Neural cell (in vitro differentiated cells): ENCODE data around the gene C2CD2L. TPM values are rescaled to one million over a fixed set of nuclear protein-coding genes. Genes with fewer than 3 reads are reported as not detected.

Experiments
- H2AFZ ChIP-seq: fragments of 200-600, 300-800 bp; sonication (generic), shearing (Covaris generic); 2 replicates; pipeline ENCODE4 v1.6.0; 2014; ENCODE audit warnings: low read depth, mild to moderate bottlenecking, antibody characterized with exemption, low read length, moderate library complexity
- H3F3A ChIP-seq: fragments of 200-600 bp; shearing (Covaris generic); 2 replicates; pipeline ENCODE4 v1.6.1; 2016; ENCODE audit warnings: mild to moderate bottlenecking, moderate library complexity, mixed read lengths, antibody characterized with exemption, low read length; ENCODE audit not compliant: insufficient read depth, poor library complexity, severe bottlenecking
- H3K27ac ChIP-seq: fragments of 200-600, 300-800 bp; sonication (generic), shearing (Covaris generic); 2 replicates; pipeline ENCODE4 v1.5.1; 2014; ENCODE audit warnings: mild to moderate bottlenecking, low read length, moderate library complexity
- H3K27me3 ChIP-seq: fragments of 300-800, 200-600 bp; sonication (generic), shearing (Covaris generic); 2 replicates; pipeline ENCODE4 v1.6.0; 2014; ENCODE audit warnings: mild to moderate bottlenecking, low read depth, low read length, moderate library complexity; ENCODE audit not compliant: insufficient read depth
- H3K36me3 ChIP-seq: fragments of 300-800, 200-600 bp; sonication (generic), shearing (Covaris generic); 2 replicates; pipeline ENCODE4 v1.5.1; 2014; ENCODE audit warnings: mild to moderate bottlenecking, antibody characterized with exemption, low read length, moderate library complexity; ENCODE audit not compliant: insufficient read depth
- H3K4me2 ChIP-seq: fragments of 300-800, 200-600 bp; sonication (generic), shearing (Covaris generic); 2 replicates; pipeline ENCODE4 v1.6.0; 2014; ENCODE audit warnings: mild to moderate bottlenecking, low read length
- H3K4me3 ChIP-seq: fragments of 300-800, 200-600 bp; sonication (generic), shearing (Covaris generic); 2 replicates; pipeline ENCODE4 v1.5.1; 2014; ENCODE audit warnings: mild to moderate bottlenecking, low read length, moderate library complexity
- H3K79me2 ChIP-seq: fragments of 200-600 bp; shearing (Covaris generic); replicated peaks from 2 replicates; pipeline ENCODE4 v1.6.0; 2014; ENCODE audit warnings: mild to moderate bottlenecking, low read length, moderate library complexity; ENCODE audit not compliant: insufficient read depth
- H3K9ac ChIP-seq: fragments of 300-800, 200-600 bp; sonication (generic), shearing (Covaris generic); 2 replicates; pipeline ENCODE4 v1.6.1; 2016; ENCODE audit warnings: mild to moderate bottlenecking, low read length, mixed read lengths
- H3K9me2 ChIP-seq: fragments of 200-600 bp; shearing (Covaris generic); 2 replicates; pipeline ENCODE4 v1.6.1; 2016; ENCODE audit warnings: mild to moderate bottlenecking, low read length, mixed read lengths; ENCODE audit not compliant: insufficient read depth
- H3K9me3 ChIP-seq: fragments of 200-600, 300-800 bp; sonication (generic), shearing (Covaris generic); 2 replicates; pipeline ENCODE4 v1.6.1; 2016; ENCODE audit warnings: mild to moderate bottlenecking, mixed run types, low read length, moderate library complexity, mixed read lengths
- H4K20me1 ChIP-seq: fragments of 200-600 bp; shearing (Covaris generic); 2 replicates; pipeline ENCODE4 v1.6.1; 2016; ENCODE audit warnings: mild to moderate bottlenecking, mixed run types; ENCODE audit not compliant: insufficient read depth
- EP300 ChIP-seq: fragments of 450-650 bp; conservative IDR thresholded peaks from 2 replicates; pipeline ENCODE4 v1.6.1; 2014; ENCODE audit warnings: antibody characterized with exemption, mild to moderate bottlenecking, moderate library complexity; ENCODE audit not compliant: poor library complexity, severe bottlenecking
- EZH2 ChIP-seq: fragments of 200-600, 300-800 bp; shearing (Covaris generic), sonication (generic); IDR thresholded peaks from 2 replicates; pipeline ENCODE4 v1.6.1; 2014; ENCODE audit warnings: antibody characterized with exemption, low read length, borderline replicate concordance, mild to moderate bottlenecking; ENCODE audit not compliant: insufficient read depth, poor library complexity, severe bottlenecking
- MXI1 ChIP-seq: fragments of 450-650 bp; conservative IDR thresholded peaks from 2 replicates; pipeline ENCODE4 v1.6.1; 2014; ENCODE audit warnings: antibody characterized with exemption, mild to moderate bottlenecking; ENCODE audit not compliant: poor library complexity, severe bottlenecking
- POLR2AphosphoS5 ChIP-seq: IDR thresholded peaks from 2 replicates; pipeline ENCODE4 v1.6.1; 2012
- RAD21 ChIP-seq: fragments of 450-650 bp; conservative IDR thresholded peaks from 2 replicates; pipeline ENCODE4 v1.6.1; 2014; ENCODE audit warnings: antibody characterized with exemption, mild to moderate bottlenecking, moderate library complexity
- REST ChIP-seq: IDR thresholded peaks from 2 replicates; pipeline ENCODE4 v1.6.1; 2012; ENCODE audit warnings: borderline replicate concordance
- SMC3 ChIP-seq: fragments of 450-650 bp; conservative IDR thresholded peaks from 2 replicates; pipeline ENCODE4 v1.6.1; 2014; ENCODE audit warnings: antibody characterized with exemption, mild to moderate bottlenecking, moderate library complexity; ENCODE audit not compliant: poor library complexity
- TAF1 ChIP-seq: IDR thresholded peaks from 2 replicates; pipeline ENCODE4 v1.6.1; 2012; ENCODE audit warnings: low read depth
- polyA plus RNA-seq: library from polyadenylated mRNA; depleted of rRNA; stranded (reverse); fragments of >200 nt; gene quantifications from 2 replicates; pipeline ENCODE4 v1.2.3, GENCODE V29; 2014
- TF ChIP-seq, protein P1 (sequence below): fragments of 450-650 bp; IDR thresholded peaks from 2 replicates; pipeline ENCODE4 v1.5.1; 2014; ENCODE audit warnings: antibody characterized with exemption, mild to moderate bottlenecking, moderate library complexity; ENCODE audit not compliant: poor library complexity, severe bottlenecking

C2CD2L gene
- polyA plus RNA-seq, 1 donor from 2014 or later, result 13.6 TPM

DNA sequence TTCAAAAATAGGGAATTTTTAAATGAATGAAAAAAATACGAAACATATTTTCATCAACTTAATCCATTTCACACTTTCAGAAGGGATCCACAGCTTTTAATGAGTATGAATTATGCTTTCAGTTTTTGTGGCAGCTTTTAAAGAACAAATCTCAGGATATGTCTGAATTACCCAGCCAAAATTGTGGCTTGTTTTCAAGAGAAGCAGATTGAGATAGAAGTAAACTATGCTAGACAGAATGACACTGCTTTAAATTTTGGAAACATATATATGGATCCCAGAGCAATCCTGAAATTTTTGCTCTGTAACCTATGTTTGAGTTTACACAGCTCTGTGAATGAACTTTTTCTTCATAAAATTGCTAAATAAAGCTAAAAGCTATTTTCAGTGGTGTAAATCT lies 11.8 kb downstream of the C2CD2L start:
- Histone ChIP-seq H3K27ac (no peak overlapping the region), H3K36me3 (no peaks in the 10 kb centered on the region), H4K20me1 (no peaks in the 10 kb centered on the region), H3K9ac (no peak overlapping the region), H3K4me2 (no peak overlapping the region), H3K9me2 (no peaks in the 10 kb centered on the region), H3K9me3 (no peaks in the 10 kb centered on the region), H3K4me3 (no peak overlapping the region), H3F3A (no peaks in the 10 kb centered on the region), H2AFZ (no peak overlapping the region), H3K79me2 (peaks cover 17% of the 10 kb centered on the region), H3K27me3 (no peaks in the 10 kb centered on the region)
- no peak for TF ChIP-seq EZH2

DNA sequence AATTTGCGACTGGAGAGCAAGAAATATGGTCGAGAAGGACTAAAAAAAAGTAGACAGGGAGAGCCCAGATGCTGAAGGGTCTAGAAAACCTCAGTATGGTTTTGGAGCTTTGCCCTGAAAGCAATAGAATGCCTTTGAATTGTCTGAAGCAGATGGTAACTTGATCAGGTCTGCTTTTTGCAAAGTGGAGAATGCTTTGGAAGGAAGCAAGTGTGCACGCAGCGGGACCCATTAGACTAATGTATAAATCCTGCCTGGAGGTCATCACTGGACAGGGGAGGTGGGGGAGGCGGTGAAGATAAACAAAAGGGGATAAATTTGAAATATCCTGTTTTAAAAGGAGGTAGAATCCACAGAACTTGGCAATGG lies 13.5 kb downstream of the C2CD2L start:
- Histone ChIP-seq H3K9me3 (no peaks in the 10 kb centered on the region), H3K4me3 (peak overlapping the region; percentile 91), H2AFZ (peak overlapping the region; percentile 43), H3F3A (no peaks in the 10 kb centered on the region), H3K36me3 (no peaks in the 10 kb centered on the region), H3K27ac (peak overlapping the region; percentile 50), H3K79me2 (peaks cover 17% of the 10 kb centered on the region), H4K20me1 (no peaks in the 10 kb centered on the region), H3K4me2 (peak overlapping the region; percentile 71), H3K27me3 (no peaks in the 10 kb centered on the region), H3K9me2 (no peaks in the 10 kb centered on the region), H3K9ac (peak overlapping the region; percentile 47)
- TF ChIP-seq TAF1, result peak; percentile 9
- TF ChIP-seq POLR2AphosphoS5, result no peak

DNA sequence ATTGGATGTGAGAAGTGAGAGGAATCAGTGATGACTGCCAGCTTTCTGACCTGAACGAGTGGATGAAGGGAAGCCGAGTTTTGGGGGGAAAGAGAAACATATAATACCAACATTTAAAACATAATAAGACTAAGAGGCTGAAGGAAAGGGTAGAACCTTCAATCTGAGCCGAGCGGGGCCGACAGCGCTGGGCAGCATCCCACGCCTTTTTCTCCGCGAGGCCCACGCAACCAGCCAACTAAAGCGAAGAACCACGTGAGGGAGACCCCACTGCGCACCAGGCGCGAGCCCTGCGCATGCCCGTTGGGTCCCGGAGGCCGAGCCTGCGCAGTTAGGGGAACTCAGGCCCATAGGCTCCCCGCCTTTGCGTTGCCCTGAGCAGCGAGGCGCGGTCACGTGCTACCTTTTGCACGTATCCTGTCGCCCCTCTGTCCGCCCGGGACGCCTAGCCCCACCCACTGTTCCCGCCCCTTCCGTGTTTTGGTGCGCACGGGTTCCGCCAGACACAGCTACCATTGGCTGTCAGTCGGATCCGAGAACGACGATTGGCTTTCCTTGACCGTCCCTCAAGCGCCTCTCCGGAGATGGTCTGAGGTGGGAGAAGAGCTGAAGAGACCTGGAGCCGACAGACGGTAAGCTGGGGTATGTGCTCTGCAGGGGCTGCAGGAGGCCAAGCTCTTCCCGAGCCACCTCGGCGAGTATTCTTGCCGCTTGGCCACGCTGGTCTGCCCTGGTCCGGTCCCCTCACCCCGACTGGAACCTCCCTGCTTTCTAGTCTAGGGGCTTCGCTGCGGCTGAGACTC lies 14.1 kb downstream of the C2CD2L start, which contains the start of gene HINFP:
Gene HINFP (plus strand): TSS at position 573 of the 803 bp plus-strand sequence. CDS start 5,365 bp downstream, outside the sequence.
- no peaks in the 10 kb centered on the region for H4K20me1 ChIP-seq

More for the DNA sequence above, 14.1 kb downstream of the C2CD2L start, which contains the start of gene HINFP:
- no peaks in the 10 kb centered on the region for H3K9me3 ChIP-seq
- peaks cover 17% of the 10 kb centered on the region for H3K79me2 ChIP-seq
- H3K4me2 ChIP-seq, result peak within 1 kb of the TSS; percentile 71
- peak within 1 kb of the TSS; percentile 91 for H3K4me3 ChIP-seq
- H3K27me3 ChIP-seq, result no peaks in the 10 kb centered on the region
- H3K9me2 ChIP-seq, result no peaks in the 10 kb centered on the region
- peak within 1 kb of the TSS; percentile 80 for H3K27ac ChIP-seq
- peak; percentile 89 for TF ChIP-seq POLR2AphosphoS5
- peak; percentile 52 for TF ChIP-seq TAF1
- peak; percentile 11 for TF ChIP-seq SMC3
- no peak for TF ChIP-seq REST
- TF ChIP-seq EP300, result no peak
- peak; percentile 91 for TF ChIP-seq MXI1
- TF ChIP-seq, protein P1, sequence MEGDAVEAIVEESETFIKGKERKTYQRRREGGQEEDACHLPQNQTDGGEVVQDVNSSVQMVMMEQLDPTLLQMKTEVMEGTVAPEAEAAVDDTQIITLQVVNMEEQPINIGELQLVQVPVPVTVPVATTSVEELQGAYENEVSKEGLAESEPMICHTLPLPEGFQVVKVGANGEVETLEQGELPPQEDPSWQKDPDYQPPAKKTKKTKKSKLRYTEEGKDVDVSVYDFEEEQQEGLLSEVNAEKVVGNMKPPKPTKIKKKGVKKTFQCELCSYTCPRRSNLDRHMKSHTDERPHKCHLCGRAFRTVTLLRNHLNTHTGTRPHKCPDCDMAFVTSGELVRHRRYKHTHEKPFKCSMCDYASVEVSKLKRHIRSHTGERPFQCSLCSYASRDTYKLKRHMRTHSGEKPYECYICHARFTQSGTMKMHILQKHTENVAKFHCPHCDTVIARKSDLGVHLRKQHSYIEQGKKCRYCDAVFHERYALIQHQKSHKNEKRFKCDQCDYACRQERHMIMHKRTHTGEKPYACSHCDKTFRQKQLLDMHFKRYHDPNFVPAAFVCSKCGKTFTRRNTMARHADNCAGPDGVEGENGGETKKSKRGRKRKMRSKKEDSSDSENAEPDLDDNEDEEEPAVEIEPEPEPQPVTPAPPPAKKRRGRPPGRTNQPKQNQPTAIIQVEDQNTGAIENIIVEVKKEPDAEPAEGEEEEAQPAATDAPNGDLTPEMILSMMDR, result peak; percentile 35
- no peak for TF ChIP-seq EZH2
- TF ChIP-seq RAD21, result peak; percentile 48
- peak within 1 kb of the TSS; percentile 85 for H3K9ac ChIP-seq
- no peaks in the 10 kb centered on the region for H3K36me3 ChIP-seq
- H2AFZ ChIP-seq, result peak within 1 kb of the TSS; percentile 88
- H3F3A ChIP-seq, result no peaks in the 10 kb centered on the region
